DLD1 (cell line): ENCODE results near the gene TSPAN2.

Experiments used
- in situ Hi-C: cut with HindIII; loops from 2 replicates; pipeline ENCODE4 v1.10.0; 2017; ENCODE audit warnings: low sequenced_read_pairs

Gene TSPAN2

DNA sequence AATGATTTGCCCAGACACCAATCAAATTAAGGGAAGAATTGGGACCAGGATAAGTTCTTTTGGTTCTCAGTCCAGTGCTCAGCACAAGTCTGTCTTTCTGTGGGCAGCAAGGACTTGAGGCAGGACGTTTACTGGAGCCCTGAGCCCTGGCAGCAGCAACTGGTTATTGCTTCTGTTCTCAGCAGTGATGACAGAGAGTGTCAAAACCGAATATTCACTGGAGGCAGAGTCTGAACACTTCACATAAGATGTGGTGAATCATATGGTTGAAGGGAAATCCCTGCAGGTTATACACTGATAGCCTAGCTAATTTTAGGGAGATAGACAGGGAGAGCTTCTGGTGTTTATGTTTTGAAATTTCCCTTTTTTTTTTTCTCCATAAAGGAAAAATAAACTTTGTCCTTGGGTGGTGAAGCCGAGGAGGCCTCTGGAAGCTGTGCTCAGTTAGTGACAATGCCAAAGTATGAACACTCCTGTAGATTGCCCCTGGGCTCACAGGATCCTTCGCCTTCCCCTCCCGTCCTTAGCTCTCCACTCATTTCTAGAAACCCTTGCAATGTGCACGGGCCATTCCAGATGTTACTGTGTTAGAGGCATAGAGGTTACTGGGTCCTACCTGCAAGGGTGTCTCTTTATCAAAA is 26.3 kb upstream of the TSPAN2 start:
- in situ Hi-C loops, result no loop called here

DNA sequence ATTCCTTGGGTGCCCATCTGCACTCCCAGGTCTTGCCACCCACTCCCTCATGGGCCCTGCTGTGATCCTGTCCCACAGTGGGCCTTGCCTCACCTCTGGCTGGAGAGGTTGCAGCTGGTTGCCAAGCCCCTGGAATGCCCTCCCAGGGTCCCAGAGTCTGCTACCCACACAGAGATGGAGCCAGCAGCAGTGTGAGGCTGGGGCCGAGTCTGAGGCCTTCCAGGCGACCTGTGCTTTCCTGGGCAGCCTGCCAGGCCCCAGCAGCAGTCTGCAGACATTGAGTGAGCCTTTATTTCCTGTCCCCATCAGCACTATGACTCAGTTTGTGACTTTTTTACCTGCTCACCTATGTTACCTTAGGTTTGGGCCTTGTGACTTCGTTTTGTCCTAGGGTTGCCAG is 25.0 kb upstream of the TSPAN2 start:
- in situ Hi-C loops, result no loop called here

DNA sequence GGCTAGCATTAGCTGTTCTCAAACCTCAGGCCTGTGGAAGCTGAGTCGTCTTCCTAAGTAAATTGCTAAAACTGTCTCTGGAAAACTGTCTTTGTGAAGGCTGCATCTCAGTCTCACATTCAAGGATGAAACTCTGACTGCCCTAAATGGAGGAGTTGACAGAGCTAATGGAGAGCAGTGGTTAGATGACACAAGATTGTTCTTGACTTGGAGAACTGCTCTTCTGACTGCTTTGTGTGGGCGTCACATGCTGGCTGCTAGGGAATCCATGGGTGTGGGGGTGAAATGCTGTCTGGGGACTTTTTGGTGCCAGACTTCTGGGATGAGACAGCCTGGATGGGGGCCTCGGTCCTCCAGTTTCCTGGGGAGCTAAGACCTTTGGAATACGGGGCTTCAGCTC is 24.5 kb upstream of the TSPAN2 start:
- in situ Hi-C loops, result no loop called here

DNA sequence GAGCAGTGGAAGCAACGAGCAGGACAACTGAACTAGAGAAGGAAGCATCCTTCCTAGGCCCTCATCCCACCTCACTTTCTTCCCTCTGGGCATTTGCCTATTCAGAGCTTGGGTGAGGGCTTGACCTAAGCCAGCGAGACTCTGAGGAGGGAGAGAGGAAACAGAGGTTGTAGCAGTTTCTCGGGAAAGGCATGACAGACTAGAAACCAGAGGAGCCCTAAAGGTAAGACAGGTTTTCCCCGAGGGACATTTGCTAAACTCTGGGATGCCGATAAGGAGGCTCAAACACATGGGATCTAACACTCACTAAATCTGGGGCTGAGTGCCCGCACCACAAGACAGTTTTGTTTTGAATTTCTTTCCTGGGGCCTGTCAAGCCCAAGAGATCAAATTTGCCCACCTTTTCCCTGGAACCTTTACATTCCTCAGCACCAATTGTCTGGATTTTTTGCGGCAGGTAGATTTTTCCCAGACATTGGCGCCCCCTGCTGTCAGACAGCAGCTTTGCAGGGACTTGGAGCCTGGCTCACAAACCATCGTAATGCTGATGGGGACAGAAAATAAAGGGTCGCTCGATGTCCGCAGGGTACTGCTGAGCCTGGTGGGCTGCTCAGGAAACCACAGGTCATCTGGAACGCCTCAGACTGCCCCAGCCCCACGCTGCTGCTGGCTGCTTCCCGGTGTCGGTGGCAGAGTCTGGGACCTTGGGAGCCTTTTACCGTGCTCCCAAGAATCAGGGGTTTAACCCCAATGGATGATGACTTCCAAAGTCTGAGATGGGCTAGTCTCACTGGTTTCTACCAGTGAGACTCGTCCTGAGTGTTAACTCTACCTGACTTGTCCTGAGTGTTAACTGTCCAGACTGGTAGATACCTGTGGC is 23.4 kb upstream of the TSPAN2 start:
- in situ Hi-C loops, result no loop called here

DNA sequence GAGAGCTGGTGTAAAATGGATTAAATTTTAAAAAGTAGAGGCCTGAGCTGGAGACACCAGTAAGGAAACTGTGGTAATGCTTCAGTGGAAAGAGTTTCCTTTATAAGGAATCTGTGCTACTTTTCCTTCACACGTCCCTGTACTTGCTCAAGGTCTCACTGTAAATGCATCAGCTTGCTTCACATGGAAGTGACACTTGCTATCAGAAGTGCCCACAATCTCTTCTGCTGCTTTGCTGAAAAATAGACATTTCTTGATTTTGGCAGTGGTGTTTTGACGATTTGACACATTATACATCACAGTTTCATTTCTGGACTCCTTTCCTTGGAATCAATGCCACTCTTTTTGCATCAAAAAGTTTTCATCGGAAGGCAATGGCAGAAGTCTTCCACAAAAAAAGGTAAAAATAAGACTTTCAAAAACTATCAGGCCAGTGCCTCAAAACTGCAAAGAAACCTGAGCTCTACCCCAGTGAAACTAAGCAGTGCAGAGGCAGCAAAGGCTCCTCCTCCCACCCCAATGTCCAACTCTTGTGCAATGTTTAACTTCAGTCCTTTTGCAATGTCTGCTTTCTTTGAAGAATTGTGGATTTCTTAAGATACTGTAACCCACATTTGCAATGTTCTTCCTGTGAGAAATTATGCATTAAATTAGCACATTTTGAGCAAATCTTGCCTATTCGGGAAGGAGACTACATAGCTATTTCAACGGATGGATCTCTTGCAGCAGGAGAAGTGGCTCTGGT is 18.4 kb upstream of the TSPAN2 start:
- in situ Hi-C loops, result no loop called here

DNA sequence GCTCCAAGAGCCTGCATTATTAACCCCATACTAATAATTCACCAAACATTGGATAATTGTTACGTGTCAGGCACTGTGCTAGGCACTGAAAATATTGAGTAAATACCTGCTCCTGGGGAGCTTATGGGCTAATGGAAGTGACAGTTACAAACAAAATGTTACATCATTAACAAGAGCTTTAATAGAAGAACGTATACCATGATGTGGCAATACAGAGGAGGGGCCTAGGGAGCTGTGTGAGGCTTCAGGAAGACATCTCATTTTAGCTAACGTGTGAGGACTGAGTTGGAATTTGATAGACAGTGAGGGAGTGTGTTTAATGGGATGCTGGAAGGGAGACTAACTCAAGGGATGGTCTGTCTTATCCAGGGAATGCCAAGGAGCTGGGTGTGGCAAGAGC is 16.5 kb upstream of the TSPAN2 start:
- in situ Hi-C loops, result no loop called here

DNA sequence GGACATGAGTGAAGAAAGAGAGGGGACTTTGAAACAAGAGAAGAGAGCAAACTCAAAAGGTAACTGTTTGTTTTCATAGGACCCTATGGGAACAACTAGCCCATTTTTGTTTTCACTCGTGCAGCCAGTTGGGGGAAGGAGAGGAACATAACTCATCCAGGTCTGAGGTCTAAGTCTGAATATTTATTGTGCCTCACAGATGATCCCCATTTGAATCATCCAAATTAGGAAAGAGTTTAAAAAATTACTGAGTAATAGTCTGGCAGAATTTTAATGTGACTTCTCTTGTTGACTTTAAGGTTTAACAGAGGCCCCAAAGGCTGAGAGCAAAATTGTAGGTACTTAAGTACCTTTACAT is 10.4 kb upstream of the TSPAN2 start:
- in situ Hi-C loops, result no loop called here

DNA sequence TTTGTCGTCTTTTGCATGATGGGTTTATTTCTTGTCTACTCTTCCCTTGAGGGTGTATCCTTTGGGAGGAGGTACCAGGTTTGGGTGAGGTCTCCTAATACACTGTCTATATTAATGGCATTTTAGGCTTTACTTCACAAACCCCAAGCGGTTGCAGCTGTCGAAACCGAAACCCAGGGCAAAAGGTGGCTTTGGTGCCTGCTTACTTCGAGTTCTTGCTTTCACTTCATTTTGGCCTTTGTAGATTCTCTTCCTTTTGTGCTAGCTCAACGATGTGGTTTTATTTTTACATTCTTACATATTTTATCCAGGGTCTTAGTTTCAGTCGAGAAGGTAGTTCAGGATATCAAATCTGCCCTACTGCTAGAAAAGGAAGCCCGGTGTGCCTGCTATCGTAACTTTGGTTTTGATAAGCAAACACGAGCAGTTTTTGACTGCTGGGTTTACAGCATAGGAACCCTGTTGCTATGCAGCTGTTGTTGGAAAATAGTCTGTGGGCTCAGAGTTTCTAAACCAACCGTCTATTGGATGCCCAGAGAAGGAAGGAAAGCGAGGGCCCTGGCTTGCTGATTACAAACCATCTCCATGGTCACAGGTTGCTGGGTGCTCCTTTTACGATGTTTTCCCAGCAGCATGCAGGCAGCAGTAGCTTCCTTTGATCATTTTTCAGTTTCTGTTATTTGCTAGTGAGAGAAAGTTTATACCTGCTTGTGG is 9.8 kb upstream of the TSPAN2 start:
- in situ Hi-C loops, result no loop called here

DNA sequence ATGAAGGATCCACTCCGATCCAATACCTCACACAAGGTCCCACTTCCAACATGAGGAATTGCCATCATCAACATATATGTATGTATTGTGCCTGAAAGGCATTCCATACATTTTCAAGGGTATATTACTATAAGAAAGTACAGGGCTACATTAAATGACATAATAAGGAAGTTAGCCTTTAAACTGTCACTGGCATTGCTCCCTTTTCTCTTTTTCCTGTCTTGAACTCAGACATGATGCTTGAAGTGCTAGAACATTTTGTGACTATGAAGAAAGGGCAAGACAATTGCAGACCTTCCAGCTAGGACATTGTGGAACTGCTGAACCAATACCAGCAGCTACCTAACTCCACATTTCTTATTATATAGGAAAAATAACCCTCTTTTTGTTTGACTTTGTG is 2.9 kb upstream of the TSPAN2 start:
- in situ Hi-C loops, result no loop called here

DNA sequence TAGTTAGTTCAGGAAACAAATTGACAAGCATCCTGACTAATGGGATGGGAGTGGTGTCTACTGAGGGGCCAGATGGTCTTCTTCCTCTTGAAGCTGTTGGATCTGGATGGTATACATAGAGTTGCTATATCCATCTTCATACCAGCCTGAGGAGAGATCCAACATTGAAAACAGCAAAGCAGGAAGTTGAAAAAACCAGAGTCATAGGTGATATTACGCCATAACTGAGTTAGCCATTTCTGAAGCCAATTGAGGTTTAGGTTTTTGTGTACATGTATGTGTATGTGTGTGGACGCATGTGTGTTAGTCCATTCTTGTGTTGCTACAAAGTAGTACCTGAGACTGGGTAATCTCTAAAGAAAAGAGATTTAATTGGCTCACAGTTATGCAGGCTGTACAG is 2.3 kb upstream of the TSPAN2 start:
- in situ Hi-C loops, result no loop called here

DNA sequence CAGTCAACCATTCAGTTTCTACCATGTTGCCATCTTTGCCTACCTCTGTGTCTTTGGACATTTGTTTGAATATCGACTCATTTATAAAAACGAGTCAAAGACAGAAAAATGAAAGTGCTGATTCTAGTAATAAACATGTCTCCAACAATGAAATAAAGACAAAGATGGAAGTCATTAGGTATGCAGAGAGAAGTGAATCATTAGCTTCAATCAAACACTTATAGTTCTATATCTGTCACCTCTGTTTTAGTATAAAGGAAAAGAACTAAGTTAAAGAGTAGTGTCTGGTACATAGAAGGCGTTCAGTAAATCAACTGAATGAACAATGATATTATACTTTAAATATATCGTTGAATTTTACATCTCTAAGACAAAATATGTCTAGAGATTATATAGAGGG is 1.7 kb upstream of the TSPAN2 start:
- in situ Hi-C loops, result no loop called here

DNA sequence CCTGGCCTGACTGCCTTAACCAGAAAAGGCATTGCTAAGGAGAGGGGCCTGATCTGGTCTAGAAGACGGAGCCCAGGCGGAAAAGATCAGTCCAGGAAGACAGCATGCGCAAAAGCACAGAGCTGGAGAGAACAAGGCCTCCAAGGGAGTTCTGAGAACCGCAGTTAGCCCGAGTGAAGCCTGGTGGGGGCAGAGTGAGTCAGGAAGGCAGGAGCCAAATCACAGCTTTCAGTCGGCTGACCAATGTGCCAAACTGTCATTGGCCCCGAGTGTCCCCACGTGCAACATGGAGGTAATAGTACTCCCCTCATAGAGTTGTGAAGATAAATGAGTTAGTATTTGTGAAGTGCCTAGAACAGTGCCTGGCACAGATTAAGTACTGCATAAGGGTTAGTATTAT is 1.2 kb upstream of the TSPAN2 start:
- in situ Hi-C loops, result no loop called here

DNA sequence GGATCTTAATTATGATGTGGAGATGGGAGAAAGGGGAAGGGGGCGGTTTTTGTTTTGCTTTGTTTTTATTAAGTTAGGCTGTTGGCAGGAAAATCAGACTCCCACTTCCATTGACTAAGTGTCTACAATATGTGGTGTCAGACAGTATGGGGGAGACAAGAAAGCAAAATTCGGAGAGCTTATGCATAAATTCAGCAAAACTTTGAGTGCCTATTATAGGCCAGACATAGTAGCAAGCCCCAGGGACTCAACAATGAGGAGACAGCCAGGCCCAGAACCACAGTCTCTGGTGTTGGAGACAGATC is 835 bp upstream of the TSPAN2 start:
- in situ Hi-C loops, result no loop called here

DNA sequence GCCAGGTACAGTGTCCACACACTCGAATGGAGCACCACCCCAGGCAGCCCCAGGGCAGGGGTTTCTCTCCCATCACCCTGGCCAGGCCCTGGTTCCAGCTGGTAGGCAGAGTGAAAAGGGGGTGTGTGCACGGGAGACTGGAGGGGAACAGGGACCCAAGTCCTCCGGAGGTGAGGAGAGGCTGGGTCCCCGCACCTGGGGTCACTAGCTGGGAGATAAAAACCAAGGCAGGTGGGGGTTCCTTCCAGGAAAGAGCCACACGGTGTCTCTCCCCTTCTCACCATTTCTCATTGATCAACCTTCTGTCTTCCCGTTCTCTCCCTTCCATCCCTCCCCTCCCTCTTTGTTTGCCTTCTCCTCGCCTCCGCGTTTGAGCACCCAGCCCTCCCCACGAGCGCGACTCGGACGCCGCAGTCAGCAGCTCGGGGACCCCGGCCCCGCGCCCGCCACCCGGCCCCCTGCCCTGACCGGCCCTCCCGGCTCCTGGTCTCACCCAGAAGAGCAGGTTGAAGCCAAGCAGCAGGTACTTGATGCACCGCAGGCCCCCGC is 358 bp downstream of the TSPAN2 start:
- in situ Hi-C loops, result no loop called here

DNA sequence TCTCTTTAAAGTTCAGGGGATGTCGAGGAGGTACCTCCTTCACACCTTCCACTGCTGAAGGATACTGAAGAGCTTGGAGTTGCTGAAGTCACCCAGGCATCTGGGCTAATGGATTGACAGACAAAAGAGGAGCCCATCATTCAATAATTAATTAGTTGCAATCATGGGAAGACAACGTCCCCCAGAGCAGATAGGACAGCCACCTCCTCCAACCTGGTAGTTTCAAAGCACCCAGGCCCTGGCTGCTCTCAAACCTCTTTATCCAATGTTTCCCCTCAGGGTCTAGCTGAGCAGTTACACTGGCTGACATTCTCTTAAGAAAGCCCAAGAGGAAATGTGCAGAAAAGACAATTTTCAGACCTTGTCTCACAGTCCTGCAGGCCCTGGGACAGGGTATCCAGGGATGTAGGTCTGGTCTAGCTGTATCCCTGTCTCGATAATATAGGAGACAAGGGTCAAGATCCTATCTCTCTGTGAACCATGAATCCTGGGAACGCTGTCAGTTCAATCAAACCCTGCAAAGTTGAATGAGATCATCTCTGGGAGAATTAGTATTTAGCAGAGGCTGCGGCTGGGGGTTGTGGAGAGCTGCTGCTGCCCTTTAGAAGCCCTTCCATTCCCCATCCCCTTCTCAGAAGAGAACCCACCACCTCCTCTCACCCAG is 1.1 kb downstream of the TSPAN2 start:
- in situ Hi-C loops, result no loop called here

DNA sequence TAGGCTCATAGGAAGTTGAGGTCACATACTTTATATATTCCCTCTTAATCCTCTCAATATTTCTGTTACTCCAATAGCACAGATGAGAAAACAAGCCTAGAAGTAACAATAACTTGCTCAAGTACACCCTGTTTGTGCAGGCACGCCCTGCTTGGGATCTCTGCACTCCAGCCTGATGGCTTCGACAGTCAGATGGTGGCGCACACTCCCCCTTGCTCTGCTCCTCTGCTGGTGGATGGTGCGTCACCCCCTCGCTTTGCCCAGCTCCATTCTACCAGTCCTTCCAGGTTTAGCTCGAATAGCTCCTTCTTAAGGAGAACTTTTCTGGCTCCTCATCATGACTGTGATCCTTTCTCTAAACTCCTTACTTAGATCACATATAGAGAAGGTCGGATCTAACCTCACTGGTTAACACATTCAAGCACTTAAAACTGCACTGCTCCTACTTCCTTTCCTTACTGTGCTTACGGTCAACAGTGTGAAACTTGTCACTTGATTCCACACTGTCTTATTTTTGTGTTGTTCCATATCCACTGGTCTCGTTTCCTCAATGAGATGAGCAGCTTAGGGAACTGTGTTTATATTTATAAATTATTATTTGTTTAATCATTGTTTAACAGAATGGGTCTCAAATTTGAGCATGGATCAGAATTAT is 3.0 kb downstream of the TSPAN2 start:
- in situ Hi-C loops, result no loop called here

DNA sequence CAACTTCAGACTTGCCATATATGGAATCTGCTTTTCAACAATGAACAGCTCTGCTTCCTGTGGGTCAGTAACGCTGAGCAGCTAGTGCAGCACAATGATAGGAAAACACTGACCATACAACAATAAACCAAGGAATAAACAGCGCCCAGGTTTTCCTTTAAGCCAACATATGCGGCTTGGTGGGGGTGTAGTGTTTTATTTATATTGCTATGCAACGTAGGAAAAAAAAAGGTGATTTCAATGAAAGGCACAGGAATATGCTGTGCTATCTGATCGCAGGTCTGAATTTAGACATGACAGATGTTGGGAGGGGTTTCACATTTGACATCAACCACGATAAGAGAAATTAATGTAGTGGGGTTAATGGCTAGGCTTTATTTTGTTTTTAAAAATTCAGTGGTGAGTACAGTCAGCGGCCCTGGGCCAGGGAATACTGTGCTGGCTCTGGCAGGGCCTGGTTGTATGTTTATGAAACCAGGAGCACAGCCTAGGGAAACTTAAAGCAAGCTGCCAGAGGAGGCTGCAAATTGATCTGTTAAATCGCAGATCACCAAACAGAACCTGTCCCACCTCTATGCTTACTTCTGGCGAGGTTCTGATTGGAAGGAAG is 4.3 kb downstream of the TSPAN2 start:
- in situ Hi-C loops, result no loop called here

DNA sequence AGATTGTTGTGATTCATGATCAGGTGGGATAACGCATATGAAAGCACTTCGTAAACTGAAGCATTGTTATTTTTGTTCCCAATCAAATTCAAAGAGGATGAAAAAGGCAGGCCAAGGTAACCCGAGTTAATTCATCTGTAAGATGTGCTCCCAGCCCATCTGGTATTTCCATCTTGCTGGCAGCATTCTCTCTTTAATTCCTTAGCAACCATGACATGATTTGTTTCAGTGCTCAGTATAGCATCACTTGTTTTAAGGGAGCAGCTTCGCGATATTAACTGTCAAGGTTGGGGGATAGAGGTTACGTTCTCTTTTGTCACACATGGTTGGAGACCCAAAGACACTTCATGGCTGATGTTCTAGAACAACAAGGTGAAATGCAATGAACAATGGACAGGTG is 6.4 kb downstream of the TSPAN2 start:
- in situ Hi-C loops, result no loop called here

DNA sequence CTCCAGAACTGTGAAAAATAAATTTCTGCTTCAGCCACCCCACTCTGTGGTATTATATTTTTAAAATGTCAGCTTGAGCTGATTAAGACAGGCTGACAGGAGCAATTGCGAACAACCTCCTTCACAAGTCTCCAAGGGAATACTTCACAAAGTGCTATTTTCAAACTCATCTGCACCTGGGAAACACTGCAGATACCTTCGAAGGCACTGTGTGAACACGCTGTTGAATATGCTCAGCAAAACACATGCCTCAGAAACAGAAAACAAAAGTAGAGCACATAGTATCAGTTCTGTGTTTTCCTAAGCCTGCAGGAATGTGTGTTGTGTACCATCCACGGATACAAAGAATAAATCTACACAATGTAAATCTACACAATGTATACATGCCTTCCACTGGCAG is 10.6 kb downstream of the TSPAN2 start:
- in situ Hi-C loops, result no loop called here

DNA sequence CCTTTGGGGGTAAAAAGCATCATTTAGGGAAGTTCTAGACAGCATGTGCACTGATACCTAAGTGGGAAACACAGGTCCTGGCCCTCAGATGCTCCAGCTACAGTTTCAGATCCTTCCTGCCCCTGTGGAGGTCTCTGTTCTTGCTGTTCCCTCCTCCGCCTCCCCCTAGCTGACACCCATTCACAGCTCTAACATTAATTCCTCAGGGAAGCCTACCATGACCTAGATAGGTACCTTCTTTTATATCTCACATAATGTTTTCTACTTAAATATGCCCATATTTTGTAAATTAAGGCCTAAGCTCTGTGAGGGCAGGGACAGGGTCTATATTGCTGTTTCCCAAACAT is 11.3 kb downstream of the TSPAN2 start:
- in situ Hi-C loops, result no loop called here
